Stimulated activated naive B cell treated with anti-CD40 and anti-IgM and Interleukin-4, amounts not matched to agents 10 μg/mL and 1 μg/mL and 100 μg/mL, for 72 hours (primary cell): ENCODE results near the gene SDSL.

Source experiments
- ATAC-seq, 2 donors: fragments of 150-1000 bp; cut with Tn5 transposase; replicated peaks; 2 replicates each; pipeline ENCODE4 v1.10.0; 2021; ENCODE audit warnings: moderate library complexity in 1 of 2
- DNase-seq: peaks from one replicate; pipeline ENCODE4 v3.0.0; 2021
- H3K27ac Mint-ChIP-seq: one replicate; pipeline ENCODE4 v1.8.0; 2022; ENCODE audit warnings: mild to moderate bottlenecking, mixed read lengths
- H3K27me3 Mint-ChIP-seq, 2 donors: one replicate each; pipeline ENCODE4 v1.8.0; 2022; ENCODE audit warnings: mixed read lengths in 2 of 2
- H3K36me3 Mint-ChIP-seq, 2 donors: one replicate each; pipeline ENCODE4 v1.8.0; 2022; ENCODE audit warnings: mixed read lengths in 2 of 2, mild to moderate bottlenecking in 1 of 2
- H3K4me1 Mint-ChIP-seq, 2 donors: one replicate each; pipeline ENCODE4 v1.8.0; 2022; ENCODE audit warnings: mixed read lengths in 2 of 2, mild to moderate bottlenecking in 1 of 2
- H3K4me3 Mint-ChIP-seq, 2 donors: one replicate each; pipeline ENCODE4 v1.8.0; 2022; ENCODE audit warnings: mild to moderate bottlenecking in 2 of 2, mixed read lengths in 2 of 2, moderate library complexity in 1 of 2
- H3K9me3 Mint-ChIP-seq, 2 donors: one replicate each; pipeline ENCODE4 v1.8.0; 2022; ENCODE audit warnings: mixed read lengths in 2 of 2, mild to moderate bottlenecking in 1 of 2

The SDSL gene

GRCh38 chr12:113459981-113460380 lies 37.8 kb downstream of the SDSL start:
- ATAC-seq, result no peak
- Mint-ChIP-seq H3K27ac (no peak overlapping the region), H3K36me3 (peaks cover 0 to 5% of the 10 kb centered on the region in 2 donors), H3K4me1 (peaks cover 16 to 24% of the 10 kb centered on the region in 2 donors), H3K27me3 (peaks cover 78 to 79% of the 10 kb centered on the region in 2 donors), H3K4me3 (no peak overlapping the region), H3K9me3 (no peaks in the 10 kb centered on the region)
- DNase-seq, result no peak

GRCh38 chr12:113461666-113462065 lies 39.5 kb downstream of the SDSL start:
- H3K27me3 Mint-ChIP-seq, result peaks cover 82 to 85% of the 10 kb centered on the region in 2 donors

DNA sequence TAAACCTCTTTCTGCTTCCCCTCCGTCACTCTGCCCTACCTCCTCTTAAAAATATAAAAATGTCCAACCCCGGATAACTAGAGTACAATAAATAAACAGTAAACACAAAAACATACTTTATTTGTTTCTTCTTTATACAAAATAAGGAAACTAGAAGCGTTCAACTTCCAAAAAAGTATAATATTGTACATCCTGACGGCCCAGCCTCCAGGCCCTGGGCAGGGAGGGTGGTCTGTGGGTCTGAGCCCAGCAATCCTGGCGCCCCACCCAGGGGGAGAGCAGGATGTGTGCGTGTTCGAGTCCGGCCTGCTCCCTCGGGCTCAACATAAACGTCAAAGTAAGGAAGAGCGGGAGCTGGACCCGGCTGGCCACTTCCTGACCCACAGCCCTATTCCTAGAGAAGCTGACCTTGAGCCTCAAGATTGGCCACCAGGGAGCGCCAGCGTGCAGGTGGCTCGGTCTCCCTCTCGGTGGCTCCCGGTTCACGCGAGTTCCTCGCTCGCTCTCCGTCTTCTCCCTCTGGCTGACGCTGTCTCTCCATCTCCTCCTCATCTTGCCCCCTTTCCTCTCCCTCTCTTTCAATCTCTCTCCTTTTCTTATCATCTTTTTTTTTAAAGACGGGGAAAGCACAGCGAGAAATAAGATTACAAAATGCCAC lies 40.1 kb downstream of the SDSL start:
- DNase-seq (peak; percentile 53), ATAC-seq (peak; percentile 74 to 76)
- Mint-ChIP-seq H3K9me3 (no peaks in the 10 kb centered on the region), H3K27ac (peak overlapping the region; percentile 52), H3K4me1 (peaks cover 24 to 40% of the 10 kb centered on the region in 2 donors), H3K4me3 (peak overlapping the region; percentile 66 to 72), H3K27me3 (peaks cover 81 to 87% of the 10 kb centered on the region in 2 donors), H3K36me3 (peaks cover 0 to 5% of the 10 kb centered on the region in 2 donors)

More at GRCh38 chr12:113461666-113462065, 39.5 kb downstream of the SDSL start:
- ATAC-seq (no peak), DNase-seq (no peak)
- peaks cover 21 to 34% of the 10 kb centered on the region in 2 donors for H3K4me1 Mint-ChIP-seq
- H3K36me3 Mint-ChIP-seq, result peaks cover 0 to 5% of the 10 kb centered on the region in 2 donors
- no peaks in the 10 kb centered on the region for H3K9me3 Mint-ChIP-seq
- peak overlapping the region in 1 of 2 donors; percentile 34 for H3K4me3 Mint-ChIP-seq
- no peak overlapping the region for H3K27ac Mint-ChIP-seq

DNA sequence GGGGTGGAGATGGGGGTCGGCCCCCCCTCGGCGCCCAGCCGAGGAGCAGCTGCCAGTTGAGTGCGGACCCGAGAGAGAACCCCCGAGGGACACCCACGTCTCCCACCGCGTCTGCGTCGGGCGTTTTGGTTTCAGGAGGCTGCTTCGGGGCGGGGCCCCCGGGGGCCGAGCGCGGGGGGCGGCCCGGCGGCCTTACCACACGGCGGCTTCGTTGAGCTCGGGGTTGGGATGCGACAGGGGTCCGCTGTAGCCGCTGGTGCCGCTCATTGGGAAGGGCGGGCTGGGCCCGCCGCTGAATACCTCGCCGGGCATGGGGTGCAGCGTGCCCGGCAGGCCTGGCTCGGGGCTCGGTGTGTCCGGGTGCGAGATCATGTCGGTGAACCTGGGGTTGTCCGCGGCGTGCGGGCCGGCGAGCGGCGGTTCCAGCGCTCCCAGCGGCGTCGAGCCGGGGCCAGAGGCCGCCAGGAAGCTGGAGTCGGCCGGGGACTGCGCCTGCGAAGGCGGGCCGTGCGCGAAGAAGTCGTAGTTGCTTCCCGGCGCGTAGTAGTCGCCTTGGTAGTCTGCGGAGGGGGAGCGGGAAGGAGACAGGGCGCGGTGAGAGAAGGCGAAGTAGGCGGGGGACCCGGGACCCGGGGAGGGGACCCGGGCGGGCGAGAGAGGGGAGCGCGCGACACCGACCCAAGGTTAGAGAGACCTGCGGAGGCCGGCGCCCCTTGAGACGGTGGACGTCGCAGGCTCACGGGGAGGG lies 41.0 kb downstream of the SDSL start:
- H3K27me3 Mint-ChIP-seq, result peaks cover 79 to 87% of the 10 kb centered on the region in 2 donors
- ATAC-seq (no peak), DNase-seq (no peak)
- no peaks in the 10 kb centered on the region for H3K9me3 Mint-ChIP-seq
- H3K36me3 Mint-ChIP-seq, result peaks cover 0 to 5% of the 10 kb centered on the region in 2 donors
- H3K4me3 Mint-ChIP-seq, result peak overlapping the region; percentile 39 to 59
- H3K27ac Mint-ChIP-seq, result peak overlapping the region; percentile 65
- peaks cover 26 to 46% of the 10 kb centered on the region in 2 donors for H3K4me1 Mint-ChIP-seq

DNA sequence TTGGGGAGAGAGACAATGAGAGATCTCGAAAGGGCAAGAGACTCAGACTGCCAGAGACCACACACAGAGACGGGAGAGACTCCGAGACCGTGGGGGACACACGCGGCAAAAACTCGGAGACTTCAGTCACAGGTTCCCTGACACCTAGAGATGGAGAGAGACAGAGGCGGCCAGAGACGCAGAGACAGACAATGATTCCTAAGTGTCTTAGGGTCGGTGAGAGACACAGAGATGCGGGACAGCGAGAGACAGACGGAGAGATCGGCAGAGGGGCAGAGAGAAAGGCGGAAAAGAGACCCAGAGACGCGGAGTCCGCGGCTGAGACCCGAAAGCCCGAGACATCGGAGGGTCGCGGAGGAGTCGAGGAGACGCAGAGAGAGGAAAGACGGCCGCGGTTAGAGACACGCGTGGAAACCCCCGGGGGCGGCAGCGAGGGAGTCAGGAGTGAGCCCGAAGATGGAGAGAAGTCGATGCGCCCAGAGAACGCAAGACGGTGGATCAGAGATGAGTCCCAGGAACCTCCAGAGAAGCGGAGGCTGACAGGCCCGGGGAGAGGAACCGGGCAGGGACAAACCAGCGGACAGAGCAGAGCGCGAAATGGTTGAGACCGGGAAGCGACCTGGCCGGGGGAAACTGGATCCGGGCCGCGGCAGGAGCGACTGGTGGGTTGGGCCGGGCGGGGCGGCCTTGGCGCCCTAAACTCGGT lies 41.7 kb downstream of the SDSL start:
- Mint-ChIP-seq H3K9me3 (no peaks in the 10 kb centered on the region), H3K27me3 (peaks cover 77 to 87% of the 10 kb centered on the region in 2 donors), H3K4me3 (peak overlapping the region; percentile 39 to 59), H3K4me1 (peaks cover 29 to 46% of the 10 kb centered on the region in 2 donors), H3K36me3 (peaks cover 0 to 8% of the 10 kb centered on the region in 2 donors), H3K27ac (peak overlapping the region; percentile 65)
- no peak for DNase-seq
- no peak for ATAC-seq

GRCh38 chr12:113464452-113464775 lies 42.2 kb downstream of the SDSL start:
- Mint-ChIP-seq H3K4me1 (peaks cover 29 to 46% of the 10 kb centered on the region in 2 donors), H3K9me3 (no peaks in the 10 kb centered on the region), H3K27me3 (peaks cover 77 to 87% of the 10 kb centered on the region in 2 donors), H3K36me3 (peaks cover 0 to 8% of the 10 kb centered on the region in 2 donors), H3K27ac (no peak overlapping the region), H3K4me3 (no peak overlapping the region)
- DNase-seq (no peak), ATAC-seq (no peak)

DNA sequence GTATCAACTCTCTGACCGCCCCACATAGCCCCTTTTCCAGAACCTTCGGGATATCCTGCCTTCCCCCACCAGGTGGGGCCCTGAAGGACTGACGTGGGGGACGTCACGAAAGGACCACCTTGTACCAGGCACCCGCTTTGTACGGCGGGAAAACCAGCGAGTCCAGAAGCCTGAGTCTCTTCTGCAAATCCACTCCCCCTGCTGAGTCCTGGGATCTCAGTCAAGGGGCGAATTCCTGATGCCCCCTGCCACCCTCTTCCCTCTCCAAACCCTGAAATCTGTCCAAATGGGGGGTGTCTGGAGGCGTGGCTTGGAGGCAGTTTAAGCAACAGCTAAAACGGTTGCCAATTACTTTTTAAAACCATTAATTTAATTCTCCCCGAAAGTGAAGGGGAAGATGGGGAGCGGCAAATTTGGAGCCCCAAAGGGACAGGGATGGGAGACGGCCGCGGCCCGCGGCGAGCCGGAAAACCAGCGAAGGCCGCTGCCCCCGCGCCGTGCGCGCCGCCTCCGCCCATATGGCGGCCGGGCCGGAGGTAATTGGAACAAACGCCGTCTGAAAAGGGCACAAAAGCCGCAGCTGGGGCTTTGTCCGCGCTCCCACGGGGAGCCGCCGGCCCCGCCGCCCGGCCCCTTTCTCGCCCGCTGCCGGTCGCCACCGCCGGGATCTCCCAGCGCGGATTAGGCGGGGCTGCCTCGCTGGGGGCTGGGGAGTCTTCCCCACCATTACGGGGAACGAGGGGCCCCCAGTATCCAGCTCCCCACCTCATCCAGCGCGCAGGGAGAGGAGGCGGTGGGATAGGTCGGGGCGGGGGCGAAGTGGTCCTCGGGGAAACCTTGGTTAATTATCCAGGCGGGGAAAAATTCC lies 42.9 kb downstream of the SDSL start:
- peaks cover 0 to 8% of the 10 kb centered on the region in 2 donors for H3K36me3 Mint-ChIP-seq
- peaks cover 29 to 46% of the 10 kb centered on the region in 2 donors for H3K4me1 Mint-ChIP-seq
- H3K27me3 Mint-ChIP-seq, result peaks cover 77 to 87% of the 10 kb centered on the region in 2 donors
- H3K4me3 Mint-ChIP-seq, result peak overlapping the region in 1 of 2 donors; percentile 32
- H3K27ac Mint-ChIP-seq, result peak overlapping the region; percentile 47
- H3K9me3 Mint-ChIP-seq, result no peaks in the 10 kb centered on the region
- ATAC-seq (no peak), DNase-seq (no peak)

- Mint-ChIP-seq H3K4me3 (peak overlapping the region in 1 of 2 donors; percentile 30), H3K27ac (no peak overlapping the region), H3K9me3 (no peaks in the 10 kb centered on the region)
Measured at GRCh38 chr12:113465808-113466453, 43.8 kb downstream of the SDSL start.

DNA sequence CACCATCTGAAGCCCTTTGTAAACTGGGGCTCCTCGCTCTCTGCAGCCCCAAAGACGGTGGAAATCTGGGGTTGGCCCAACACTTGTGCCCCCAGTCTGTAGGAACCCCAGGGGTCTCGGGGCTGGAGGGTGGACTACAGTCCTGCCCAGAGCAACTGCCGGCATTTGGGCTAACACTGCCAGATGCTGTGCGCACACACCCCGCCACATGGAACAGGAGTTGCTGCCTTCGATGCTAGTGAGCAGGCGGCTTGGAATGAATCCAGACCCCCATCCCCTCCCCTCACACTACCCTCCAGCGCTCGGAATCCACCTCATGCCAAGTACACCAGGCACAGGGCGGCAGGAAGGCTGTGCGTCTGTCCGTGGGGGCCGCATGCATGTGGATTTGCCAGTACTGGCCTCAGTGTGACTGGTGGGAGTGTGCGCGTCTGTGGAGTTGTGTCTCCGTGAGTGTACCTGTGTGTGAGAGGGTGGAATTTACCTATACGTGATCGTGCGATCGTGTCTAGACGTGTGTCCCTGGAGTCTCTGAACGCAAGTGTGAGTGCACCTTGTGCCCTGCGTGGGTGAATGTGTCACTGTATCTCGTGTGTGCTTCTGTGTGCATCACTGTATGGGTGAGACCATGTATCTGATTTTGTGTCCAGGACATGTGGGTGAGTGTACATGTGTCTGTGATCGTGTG lies 44.4 kb downstream of the SDSL start:
- peaks cover 0 to 8% of the 10 kb centered on the region in 2 donors for H3K36me3 Mint-ChIP-seq
- DNase-seq (no peak), ATAC-seq (no peak)
- H3K9me3 Mint-ChIP-seq, result no peaks in the 10 kb centered on the region
- H3K4me1 Mint-ChIP-seq, result peaks cover 32 to 53% of the 10 kb centered on the region in 2 donors
- H3K27ac Mint-ChIP-seq, result peak overlapping the region; percentile 86
- peaks cover 72 to 86% of the 10 kb centered on the region in 2 donors for H3K27me3 Mint-ChIP-seq
- H3K4me3 Mint-ChIP-seq, result peak overlapping the region; percentile 71 to 82

More at GRCh38 chr12:113465808-113466453, 43.8 kb downstream of the SDSL start:
- Mint-ChIP-seq H3K4me1 (peaks cover 33 to 51% of the 10 kb centered on the region in 2 donors), H3K36me3 (peaks cover 0 to 8% of the 10 kb centered on the region in 2 donors), H3K27me3 (peaks cover 76 to 87% of the 10 kb centered on the region in 2 donors)
- DNase-seq, result no peak
- ATAC-seq, result no peak

DNA sequence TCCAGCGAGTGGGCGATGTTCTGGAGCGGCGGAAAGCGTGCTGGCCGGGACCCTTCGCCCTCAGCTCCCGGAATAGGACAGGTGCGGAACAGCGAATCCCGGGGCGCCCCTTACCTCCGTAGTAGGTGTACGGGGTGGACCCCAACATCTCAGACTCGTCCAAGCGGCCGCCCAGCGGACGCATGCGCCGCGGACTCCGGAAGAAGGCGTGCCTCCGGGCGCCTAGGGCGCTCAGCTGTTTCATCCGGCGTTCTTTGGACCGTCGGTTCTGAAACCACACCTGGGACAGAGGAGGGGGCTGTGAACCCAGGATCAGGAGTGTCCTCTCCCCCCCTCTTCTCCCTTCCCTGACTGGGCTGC lies 44.9 kb downstream of the SDSL start:
- H3K27ac Mint-ChIP-seq, result peak overlapping the region; percentile 86
- H3K4me3 Mint-ChIP-seq, result peak overlapping the region; percentile 71 to 82
- no peaks in the 10 kb centered on the region for H3K9me3 Mint-ChIP-seq
- H3K36me3 Mint-ChIP-seq, result peaks cover 0 to 8% of the 10 kb centered on the region in 2 donors
- H3K4me1 Mint-ChIP-seq, result peaks cover 33 to 56% of the 10 kb centered on the region in 2 donors
- ATAC-seq (no peak), DNase-seq (no peak)
- peaks cover 74 to 89% of the 10 kb centered on the region in 2 donors for H3K27me3 Mint-ChIP-seq

DNA sequence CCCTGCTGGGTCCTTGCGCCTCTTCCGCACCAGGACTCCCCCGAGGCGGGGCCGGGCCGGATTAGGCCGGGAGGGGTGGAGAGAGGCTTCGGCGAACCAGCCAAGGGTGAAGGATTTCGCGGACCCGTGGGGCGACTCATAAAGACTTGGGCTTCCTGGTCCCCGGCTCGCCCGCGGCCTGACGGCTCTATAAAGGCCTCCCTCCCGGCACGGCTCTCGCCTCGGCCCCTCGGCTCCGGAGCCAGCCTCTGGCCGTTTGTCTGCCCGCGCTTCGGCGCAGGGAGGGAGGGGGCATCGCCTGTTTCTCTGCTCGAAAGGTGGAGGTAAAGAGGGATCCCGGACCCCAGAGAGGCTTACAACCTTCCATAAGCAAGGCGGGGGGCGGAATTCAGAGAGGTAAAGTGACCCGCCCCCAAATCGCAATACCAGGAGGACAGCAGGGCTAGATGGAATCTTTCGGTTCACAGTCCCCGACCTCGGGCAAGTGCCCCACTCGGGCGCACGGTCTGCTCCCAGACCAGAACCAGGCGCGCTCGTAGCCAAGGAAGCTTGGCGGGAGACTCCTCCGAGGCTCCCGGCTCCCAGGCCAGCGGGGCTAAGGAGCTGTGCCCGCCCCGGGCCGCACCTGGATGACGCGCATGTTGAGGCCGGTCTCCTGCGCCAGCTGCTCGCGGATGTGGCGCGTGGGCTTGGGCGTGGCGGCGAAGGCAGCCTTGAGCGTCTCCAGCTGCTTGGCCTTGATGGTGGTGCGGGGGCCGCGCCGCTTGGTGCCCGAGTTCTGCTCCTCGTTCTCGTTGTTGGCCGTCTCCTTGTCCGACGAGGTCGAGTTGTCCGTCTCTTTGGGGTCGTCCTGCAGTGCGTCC lies 45.6 kb downstream of the SDSL start:
- ATAC-seq, result no peak
- H3K27ac Mint-ChIP-seq, result peak overlapping the region; percentile 80
- H3K9me3 Mint-ChIP-seq, result no peaks in the 10 kb centered on the region
- H3K36me3 Mint-ChIP-seq, result peaks cover 0 to 10% of the 10 kb centered on the region in 2 donors
- H3K27me3 Mint-ChIP-seq, result peaks cover 73 to 89% of the 10 kb centered on the region in 2 donors
- H3K4me3 Mint-ChIP-seq, result peak overlapping the region; percentile 71 to 82
- peaks cover 35 to 56% of the 10 kb centered on the region in 2 donors for H3K4me1 Mint-ChIP-seq
- no peak for DNase-seq
